ENCODE data around the gene TRIM15.
"Not testable (repeated sequence)": the region's sequence is repeated elsewhere in the genome, so short reads cannot be mapped to it uniquely, and the experiment has no call there.

TRIM15 gene

DNA sequence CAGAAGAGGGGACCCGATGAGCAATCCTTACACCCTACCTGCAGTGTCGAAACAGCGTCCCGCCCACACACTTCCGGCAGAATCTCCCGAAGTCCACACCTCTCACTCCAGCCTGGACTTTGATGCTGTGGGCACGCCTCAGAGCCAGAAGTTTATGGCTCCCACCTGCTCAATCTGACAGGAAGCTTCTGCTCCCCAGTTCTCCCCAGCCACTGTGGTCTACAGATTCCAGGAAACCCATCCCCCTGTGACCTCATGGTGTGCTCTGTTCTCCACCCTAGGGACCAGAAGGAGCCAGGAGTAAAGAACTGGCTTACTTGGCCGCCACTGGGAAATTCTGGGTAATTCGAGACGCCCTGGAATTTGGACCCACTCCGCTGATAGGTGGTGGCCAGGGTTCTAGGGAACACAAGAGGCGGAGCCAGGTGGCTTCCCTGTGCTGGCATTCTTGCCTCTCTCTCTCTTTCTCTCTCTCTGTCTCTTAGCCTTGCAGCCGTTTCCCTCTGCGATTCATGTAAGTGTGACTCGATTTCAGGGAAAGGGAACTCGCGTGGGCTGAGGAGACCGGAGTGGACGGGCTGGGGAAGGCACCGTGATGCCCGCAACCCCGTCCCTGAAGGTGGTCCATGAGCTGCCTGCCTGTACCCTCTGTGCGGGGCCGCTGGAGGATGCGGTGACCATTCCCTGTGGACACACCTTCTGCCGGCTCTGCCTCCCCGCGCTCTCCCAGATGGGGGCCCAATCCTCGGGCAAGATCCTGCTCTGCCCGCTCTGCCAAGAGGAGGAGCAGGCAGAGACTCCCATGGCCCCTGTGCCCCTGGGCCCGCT, at the start of gene TRIM15:
Gene TRIM15 (plus strand): TSS at position 457 of the 828 bp plus-strand sequence. CDS start 139 bp downstream, at position 596.
- no peak for DNase-seq

- DNase-seq, result no peak
Measured at GRCh38 chr6:30113841-30114240, 49.5 kb upstream of the TRIM15 start.

DNA sequence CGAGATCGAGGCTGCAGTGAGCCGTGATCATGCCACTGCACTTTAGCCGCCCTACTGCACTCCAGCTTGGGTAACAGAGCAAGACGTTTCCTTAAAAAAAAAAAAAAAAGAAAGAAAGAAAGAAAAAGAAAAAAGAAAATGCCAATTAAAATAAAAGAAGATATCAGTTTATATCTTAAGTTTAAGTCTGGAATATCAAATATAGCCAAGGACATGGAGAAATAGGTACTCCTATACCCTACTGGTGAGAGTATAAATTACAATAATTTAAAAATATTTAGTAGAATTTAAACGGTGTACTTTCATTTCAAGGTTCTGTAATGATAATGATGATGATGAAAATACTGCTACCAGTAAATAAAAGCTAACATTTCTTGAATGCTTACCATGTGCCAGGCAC, 46.6 kb upstream of the TRIM15 start:
- DNase-seq, result no peak

DNA sequence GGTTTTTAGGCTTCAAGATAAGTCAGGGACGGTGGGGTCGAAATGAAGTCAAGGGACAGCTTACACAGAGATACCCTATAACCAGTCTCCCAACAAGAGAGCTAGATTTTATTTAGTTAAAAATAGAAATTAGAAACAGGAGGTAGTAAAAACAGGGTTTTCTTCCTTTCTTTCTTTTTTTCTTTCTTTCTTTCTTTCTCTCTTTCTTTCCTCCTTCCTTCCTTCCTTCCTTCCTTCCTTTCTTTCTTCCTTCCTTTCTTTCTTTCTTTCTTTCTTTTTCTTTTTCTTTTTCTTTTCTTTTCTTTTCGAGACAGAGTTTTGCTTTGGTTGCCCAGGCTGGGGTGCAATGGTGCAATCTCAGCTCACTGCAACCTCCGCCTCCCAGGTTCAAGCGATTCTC, 44.7 kb upstream of the TRIM15 start:
- DNase-seq, result not testable (repeated sequence)

DNA sequence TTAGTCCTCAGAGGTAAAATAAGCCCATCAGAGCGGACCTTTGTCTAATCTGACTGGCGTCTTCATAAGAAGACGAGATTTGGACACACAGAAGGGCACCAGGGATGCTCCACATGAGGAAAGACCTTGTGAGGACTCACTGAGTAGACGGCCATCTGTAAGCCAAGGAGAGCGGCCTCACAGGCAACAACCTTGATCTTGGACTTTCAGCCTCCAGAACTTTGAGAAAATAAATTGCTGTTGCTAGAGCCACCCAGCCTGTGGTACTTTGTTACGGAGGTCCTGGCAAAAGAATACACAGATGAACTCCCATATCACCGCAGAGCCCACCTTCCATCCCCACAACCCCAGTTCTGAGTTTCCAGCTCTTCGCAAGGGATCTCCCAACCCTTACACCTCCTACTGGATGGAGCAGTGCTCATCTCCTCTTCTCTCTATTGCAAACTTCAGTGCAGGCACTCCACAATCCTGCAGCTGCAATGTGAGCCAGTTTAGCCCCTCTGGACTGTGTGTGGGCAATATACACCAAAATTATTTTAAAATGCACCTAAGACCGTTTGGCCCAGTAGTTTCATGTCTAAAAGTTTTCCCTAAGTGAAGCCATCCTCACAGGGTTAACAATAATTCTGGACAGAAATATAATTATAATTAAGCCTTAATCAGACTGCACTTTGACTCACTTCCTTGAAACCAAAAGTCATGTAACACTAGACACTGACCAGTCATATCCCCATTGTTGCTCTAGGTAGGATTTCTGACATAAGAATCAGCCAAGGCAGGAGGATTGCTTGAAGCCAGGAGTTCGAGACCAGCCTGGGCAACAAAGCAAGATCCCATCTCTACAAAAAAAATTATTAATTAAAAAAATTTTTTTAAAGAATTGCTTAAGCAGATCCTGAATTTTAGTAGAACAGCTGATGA, 41.6 kb upstream of the TRIM15 start:
- DNase-seq, result no peak

DNA sequence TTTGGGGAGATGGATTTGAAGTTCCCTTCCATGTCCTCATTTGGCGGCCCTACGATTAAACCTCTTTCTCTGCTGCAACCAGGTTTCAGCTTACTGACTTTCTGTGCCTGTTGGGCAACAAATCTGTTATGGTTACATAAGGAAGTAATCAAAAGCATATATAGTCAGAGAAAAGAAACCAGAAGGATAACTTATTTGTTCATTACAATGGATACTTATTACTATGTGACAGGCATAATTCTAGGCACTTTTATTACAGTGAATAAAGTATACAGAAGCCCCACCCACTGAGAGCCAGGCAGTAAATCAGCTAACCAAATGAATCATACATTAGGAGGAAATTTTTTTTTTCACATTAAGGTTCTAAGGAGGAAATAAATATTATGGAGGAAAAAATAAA, 40.8 kb upstream of the TRIM15 start:
- DNase-seq, result no peak

DNA sequence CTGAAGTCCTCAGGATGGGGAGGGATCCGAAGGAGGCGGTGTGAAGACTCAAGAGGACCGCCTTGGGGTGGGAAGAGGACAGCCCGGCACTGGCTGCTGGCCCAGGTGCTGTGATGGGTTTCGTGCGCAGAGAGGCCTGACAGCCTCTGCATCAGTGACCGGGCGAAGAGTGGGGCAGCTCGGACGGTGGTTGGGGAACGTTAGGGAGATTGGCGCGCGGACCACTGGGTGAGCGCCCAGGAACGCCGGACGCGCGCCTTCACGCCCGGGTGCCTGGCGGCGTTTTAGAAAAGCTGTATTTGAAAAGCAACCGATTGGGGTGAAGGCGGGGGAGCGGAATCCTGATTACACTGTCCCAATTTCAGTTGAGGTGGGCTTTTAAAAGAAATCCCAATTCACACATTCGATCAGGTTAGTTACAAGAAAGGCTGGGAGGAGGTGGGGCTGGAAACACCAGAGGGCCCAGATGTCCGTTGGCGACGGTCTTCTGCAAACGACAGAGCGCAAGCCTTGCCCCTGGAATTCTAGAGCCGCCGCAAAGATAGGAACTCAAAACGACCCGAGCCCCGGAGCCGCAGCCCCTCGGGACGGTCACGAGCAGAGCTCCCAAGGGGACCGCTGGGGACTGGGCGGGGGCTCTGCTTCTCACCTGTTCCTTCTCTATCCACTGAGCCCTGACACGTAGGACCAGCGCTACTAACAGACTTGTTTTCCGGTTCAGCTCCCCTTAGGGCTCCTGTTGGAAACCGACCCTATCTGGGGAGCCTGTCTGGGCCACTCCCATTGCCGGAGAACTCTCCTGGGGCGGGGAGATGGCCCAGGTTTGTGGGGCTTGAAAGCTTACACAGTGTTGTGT, 35.9 kb upstream of the TRIM15 start:
- no peak for DNase-seq

DNA sequence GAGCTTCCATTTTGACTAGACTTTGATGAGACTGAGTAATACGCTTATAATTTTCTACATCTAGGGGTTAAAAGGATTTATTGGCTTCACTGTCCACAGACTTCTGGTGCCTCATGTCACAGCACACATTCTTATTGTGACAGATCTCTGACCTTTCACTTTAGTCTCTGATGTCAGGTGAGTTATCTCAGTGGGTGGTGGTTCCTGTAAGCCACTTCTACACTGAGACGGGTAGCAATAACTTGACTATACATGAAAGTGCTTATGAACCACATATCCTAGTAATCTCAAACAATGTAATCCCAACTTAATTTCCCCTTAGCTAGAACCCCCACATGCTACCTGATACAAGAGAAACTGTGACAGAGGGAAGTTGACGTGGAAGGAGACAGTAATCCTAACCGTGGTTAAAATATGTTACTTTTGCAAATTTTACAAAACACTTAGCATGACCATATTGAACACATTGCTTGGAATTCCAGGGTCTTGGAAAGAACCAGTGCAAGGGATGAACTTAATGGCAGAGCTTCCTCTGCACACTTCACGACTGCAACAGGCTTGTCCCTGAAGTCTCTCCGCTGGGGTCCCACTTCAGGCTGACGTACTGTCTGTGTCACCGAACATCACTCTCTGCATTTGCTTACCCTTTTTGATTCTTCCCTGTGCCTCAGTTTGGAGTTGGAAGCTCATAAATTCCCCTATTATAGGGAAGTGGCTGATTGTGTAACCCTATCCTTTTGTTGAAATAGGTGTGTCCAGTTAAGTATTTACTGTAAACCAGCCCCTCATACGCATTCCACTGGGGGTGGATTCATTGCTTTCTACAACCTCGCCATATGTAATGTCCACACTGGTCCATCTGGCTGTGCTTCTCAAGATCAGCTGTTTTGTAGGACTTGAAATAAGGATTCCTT, 33.8 kb upstream of the TRIM15 start:
- no peak for DNase-seq

- DNase-seq, result no peak
Measured at GRCh38 chr6:30130179-30130679, 33.1 kb upstream of the TRIM15 start.

DNA sequence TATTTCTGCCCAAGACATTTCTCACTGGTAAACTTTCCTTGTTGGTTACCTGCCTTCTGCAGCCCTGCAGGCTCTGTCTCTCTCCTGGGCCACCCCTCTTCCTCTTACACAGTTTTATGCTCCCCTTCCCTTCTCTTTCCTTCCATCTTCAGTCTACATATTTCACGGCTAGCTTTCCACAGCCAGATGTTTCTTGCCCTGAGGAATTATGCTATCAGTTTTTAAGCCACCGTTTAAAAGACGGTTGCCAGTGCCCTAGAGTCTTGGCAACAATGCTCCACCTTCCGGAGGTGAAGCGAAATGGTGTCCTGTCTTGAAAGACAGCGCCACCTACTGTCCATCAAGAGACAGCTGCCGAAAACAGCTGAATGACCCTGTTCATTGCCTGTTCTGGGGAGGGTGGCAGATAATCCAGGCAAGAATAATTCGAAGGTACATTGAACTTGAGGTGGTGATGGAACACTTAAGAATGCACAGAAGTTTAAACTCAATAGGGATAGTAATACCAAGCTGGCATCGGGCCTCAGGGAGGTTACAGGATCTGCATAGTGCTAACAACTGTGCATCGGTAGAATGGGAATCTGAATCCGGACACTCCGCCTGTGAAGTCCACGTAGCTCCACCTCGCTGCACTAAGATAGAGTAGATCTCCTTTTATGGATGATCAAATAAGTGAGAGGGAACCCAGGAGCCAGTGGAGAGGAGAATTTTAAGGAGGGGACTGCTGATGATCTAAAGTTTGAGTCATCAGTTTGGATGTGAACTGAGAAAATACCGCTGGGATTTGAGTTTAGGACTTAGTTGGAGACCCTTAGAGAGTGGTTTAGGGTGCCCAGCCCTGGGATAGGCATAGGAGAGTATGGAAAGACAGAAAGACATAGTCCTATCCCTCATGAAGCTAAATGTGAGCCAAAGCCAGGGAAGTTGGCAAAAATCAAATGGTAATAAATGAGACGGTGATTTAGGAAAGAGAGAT, 32.2 kb upstream of the TRIM15 start:
- DNase-seq, result peak; percentile 25 to 81

DNA sequence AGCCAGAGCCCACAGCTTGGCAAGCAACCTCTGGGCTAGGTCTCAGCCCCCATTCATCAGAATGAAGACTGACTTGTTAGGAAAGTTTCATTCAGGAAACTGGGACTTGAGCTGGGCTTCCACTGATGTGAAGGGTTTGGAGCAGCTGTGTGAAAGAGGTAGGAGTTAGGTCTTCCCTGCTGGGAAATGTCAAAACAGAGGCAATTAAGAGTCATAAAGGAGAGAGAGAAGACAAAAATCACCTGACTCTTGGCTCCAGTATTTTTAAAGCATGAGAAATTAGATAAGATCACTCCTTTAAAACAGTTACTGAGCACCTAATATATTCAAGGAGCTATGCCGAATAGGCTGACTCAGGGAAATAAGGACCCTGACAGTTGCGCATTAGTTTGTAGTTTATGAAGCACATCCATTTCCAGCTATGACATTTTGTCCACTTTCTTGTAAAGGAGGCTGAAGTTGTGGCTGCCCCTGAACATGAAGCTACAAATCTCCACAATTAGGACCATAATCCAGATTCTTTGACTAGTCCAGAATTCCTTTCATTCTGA, 31.3 kb upstream of the TRIM15 start:
- no peak for DNase-seq

GRCh38 chr6:30135147-30135546, 28.2 kb upstream of the TRIM15 start:
- DNase-seq, result no peak

DNA sequence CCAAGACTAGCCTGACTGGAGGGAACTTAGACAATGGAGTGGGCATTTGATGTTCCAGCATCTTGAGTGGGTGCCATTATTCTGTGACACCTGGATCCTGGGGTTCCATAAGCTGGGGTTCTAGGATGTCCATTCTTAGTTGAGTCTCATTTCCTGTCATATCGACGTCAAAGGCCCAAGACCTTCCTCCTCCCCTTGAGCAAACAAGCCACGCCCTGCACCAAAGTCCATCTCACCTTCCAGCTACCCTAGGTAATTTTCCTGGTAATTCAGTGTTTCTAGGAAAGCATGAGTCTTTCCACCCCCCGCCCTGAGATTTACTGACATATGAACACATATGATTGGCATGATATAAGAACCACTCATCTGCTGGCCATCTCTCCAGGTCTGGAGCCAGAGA, 27.6 kb upstream of the TRIM15 start, which contains the start of gene TRIM40:
Gene TRIM40 (plus strand): TSS at position 384 of the 400 bp plus-strand sequence. CDS start 897 bp downstream, outside the sequence.
- no peak for DNase-seq

- DNase-seq, result no peak
Measured at GRCh38 chr6:30136570-30137286, 26.6 kb upstream of the TRIM15 start.

- DNase-seq, result not testable (repeated sequence)
Measured at GRCh38 chr6:30140240-30140639, 23.1 kb upstream of the TRIM15 start.

DNA sequence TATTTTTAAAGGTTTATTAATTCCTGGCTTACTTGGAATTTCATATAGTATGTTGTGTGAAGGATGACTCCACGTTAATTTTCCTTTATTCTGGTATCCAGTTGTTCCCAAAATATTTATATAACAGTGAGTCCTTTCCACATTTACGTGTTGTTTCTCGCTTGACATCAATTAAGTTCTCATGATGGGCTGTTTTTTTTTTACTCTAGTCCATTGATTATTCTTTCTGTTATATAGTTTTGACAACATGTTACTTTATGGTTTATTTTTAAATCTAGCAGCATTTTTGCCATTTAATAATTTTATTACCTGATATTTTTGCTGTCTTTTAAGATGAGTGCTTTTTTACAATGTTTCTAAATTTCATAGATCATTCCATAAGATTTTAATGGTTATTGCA, 20.7 kb upstream of the TRIM15 start:
- DNase-seq, result no peak

GRCh38 chr6:30143780-30144179, 19.6 kb upstream of the TRIM15 start:
- no peak for DNase-seq

- no peak for DNase-seq
Measured at GRCh38 chr6:30144811-30145210, 18.5 kb upstream of the TRIM15 start.

DNA sequence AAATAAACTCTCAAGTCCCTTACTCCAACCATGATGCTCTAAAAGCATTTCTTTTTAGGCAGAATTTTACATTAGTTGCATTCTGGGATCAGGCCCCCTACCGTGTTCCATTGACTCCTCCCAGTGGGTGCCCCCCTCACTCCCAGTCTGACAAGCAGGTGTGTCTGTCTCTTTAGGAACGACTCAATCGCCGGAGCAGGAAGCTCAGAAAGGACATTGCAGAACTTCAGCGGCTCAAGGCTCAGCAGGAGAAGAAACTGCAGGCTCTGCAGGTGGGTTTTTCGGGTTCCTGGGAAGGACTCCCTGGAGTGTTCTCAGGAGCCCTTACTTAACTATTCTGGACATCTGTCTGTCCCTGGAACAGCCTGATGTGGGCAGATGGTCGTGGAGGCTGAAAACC, 17.5 kb upstream of the TRIM15 start:
- DNase-seq, result no peak

Measured in SW 1271 (cell line).